Heart left ventricle (tissue), 13 donors: ENCODE measurements around the gene ZNF683.

ENCODE experiments used
- POLR2A ChIP-seq, 2 donors: fragments of 450-650 bp; IDR thresholded peaks; one replicate each; pipeline ENCODE4 v1.6.1; 2017; ENCODE audit warnings: antibody characterized with exemption in 2 of 2, mild to moderate bottlenecking in 2 of 2, moderate library complexity in 2 of 2
- TF ChIP-seq, protein P1 (sequence below), 12 donors: fragments of 200-600 bp; sonication (generic) in 4 of 12; IDR thresholded peaks; one replicate each; pipeline versions ENCODE4 v1.5.0 to v1.8.0; 2018 to 2022; ENCODE audit warnings: antibody characterized with exemption in 12 of 12, mild to moderate bottlenecking in 5 of 12
- donor health status: ischemic (EF 13 %, LVEDD 7.1; RV severe dilation, severe dysfunction).
- donor health status: DM: no; HTN: yes; CAD: no.
- donor health status: DM: no; HTN: no; CAD: no.
- donor health status: ischemic (EF 25% LVEDD 6.9; RV normal size, moderate dysfunction).
- donor health status: ischemic (EF 25% LVEDD 5.7; RV mildly dilated, moderate dysfunction).
- donor health status: ischemic (EF 35%, LVEDD 5.7; RV mildly dilated, moderate dysfunction).
- donor health status: nonischemic (EF 11% LVEDD 7.7; RV severe dilation, severe dysfunction).
- donor health status: DM: yes; HTN: yes; CAD: no.
- donor health status: PGD.
- donor health status: ischemic (EF 29% LVEDD 5.4; RV normal size, mild dysfunction).
- donor health status: nonischemic (EF 23%, LVEDD 6.1; RV moderate dilation, normal function).

DNA sequence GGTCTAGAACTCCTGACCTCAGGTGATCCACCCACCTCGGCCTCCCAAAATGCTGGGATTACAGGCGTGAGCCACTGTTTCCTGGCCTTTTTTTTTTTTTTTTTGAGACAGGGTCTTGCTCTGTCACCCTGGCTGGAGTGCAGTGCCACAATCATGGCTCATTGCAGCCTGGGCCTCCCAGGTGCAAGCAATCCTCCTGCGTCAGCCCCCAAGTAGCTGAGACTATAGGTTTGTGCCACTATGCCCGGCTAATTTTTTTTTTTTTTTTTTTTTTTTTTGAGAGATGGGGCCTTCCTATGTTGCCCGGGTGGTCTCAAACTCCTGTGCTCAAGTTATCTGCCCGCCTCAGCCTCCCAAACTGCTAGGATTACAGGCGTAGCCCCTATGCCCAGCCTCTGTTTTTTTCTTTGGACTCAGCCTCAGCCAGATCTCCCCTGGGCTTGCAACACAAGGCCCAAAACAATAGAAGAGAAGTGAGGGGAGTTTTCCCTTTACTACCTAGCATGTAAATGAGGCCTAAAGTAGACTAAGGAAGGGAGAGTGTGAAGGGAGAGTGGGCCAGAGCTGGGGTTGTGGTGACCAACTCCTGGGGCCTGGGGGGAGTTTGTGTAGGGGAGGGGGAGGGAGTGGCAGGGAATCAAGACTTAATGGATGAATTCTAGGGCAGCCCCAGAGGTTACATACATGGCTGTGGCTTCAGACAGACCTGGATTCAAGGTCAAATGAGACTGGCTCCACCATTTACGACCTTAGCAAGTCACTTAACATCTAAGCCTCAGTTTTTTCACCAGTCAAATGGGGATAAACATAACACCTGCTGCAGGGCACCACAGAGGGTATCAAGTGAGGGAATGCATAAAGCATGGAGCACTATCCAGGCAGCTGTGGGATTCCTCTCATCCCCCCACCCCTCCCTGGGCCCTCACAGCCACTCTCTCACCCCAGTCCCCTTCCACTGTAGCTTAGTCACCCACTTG lies 56.4 kb downstream of the ZNF683 start:
- no peak for TF ChIP-seq POLR2A (IDR thresholded peaks at IDR 0.05)
- TF ChIP-seq, protein P1, sequence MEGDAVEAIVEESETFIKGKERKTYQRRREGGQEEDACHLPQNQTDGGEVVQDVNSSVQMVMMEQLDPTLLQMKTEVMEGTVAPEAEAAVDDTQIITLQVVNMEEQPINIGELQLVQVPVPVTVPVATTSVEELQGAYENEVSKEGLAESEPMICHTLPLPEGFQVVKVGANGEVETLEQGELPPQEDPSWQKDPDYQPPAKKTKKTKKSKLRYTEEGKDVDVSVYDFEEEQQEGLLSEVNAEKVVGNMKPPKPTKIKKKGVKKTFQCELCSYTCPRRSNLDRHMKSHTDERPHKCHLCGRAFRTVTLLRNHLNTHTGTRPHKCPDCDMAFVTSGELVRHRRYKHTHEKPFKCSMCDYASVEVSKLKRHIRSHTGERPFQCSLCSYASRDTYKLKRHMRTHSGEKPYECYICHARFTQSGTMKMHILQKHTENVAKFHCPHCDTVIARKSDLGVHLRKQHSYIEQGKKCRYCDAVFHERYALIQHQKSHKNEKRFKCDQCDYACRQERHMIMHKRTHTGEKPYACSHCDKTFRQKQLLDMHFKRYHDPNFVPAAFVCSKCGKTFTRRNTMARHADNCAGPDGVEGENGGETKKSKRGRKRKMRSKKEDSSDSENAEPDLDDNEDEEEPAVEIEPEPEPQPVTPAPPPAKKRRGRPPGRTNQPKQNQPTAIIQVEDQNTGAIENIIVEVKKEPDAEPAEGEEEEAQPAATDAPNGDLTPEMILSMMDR (IDR thresholded peaks at IDR 0.05) = no peak
